HG02571 (cell line): ENCODE measurements around the gene EPB42.
"Not testable (repeated sequence)": the region's sequence is repeated elsewhere in the genome, so short reads cannot be mapped to it uniquely, and the experiment has no call there.

Source experiments
- ATAC-seq: cut with Tn5 transposase; IDR thresholded peaks from one replicate; pipeline ENCODE4 v1.9.1; 2021; ENCODE audit warnings: mild to moderate bottlenecking, moderate library complexity; ENCODE audit not compliant: unreplicated experiment

EPB42 gene

GRCh38 chr15:43242616-43243015, 21.8 kb upstream of the EPB42 start:
- ATAC-seq: no peak

- no peak for ATAC-seq
Measured at GRCh38 chr15:43241100-43241499, 20.3 kb upstream of the EPB42 start.

- no peak for ATAC-seq
Measured at GRCh38 chr15:43239732-43240491, 19.1 kb upstream of the EPB42 start.

- ATAC-seq: no peak
Measured at GRCh38 chr15:43238671-43239131, 17.9 kb upstream of the EPB42 start.

- no peak for ATAC-seq
Measured at GRCh38 chr15:43237842-43238470, 17.1 kb upstream of the EPB42 start.

GRCh38 chr15:43235536-43235935, 14.7 kb upstream of the EPB42 start:
- ATAC-seq: no peak

- no peak for ATAC-seq
Measured at GRCh38 chr15:43232289-43232874, 11.6 kb upstream of the EPB42 start.

- no peak for ATAC-seq
Measured at GRCh38 chr15:43230640-43231115, 9.9 kb upstream of the EPB42 start.

- no peak for ATAC-seq
Measured at GRCh38 chr15:43229977-43230376, 9.2 kb upstream of the EPB42 start.

- ATAC-seq: no peak
Measured at GRCh38 chr15:43226436-43227305, 5.9 kb upstream of the EPB42 start.

- not testable (repeated sequence) for ATAC-seq
Measured at GRCh38 chr15:43225950-43226255, 5.1 kb upstream of the EPB42 start.

- ATAC-seq: no peak
Measured at GRCh38 chr15:43225201-43225949, 4.6 kb upstream of the EPB42 start.

- no peak for ATAC-seq
Measured at GRCh38 chr15:43221422-43221821, 604 bp upstream of the EPB42 start.

- ATAC-seq: no peak
Measured at GRCh38 chr15:43219929-43220928, 589 bp downstream of the EPB42 start.

GRCh38 chr15:43218908-43219706, 1.7 kb downstream of the EPB42 start:
- ATAC-seq: no peak

GRCh38 chr15:43215961-43216360, 4.9 kb downstream of the EPB42 start:
- no peak for ATAC-seq

GRCh38 chr15:43214592-43215295, 6.1 kb downstream of the EPB42 start:
- ATAC-seq: no peak

GRCh38 chr15:43214169-43214568, 6.6 kb downstream of the EPB42 start:
- no peak for ATAC-seq
